Epithelial cell of umbilical artery (primary cell): ENCODE results near the gene COL2A1. TPM values are rescaled to one million over a fixed set of nuclear protein-coding genes. Genes with fewer than 3 reads are reported as not detected.

ENCODE experiments used
- total RNA-seq: library from RNA; depleted of rRNA; stranded (reverse); fragments of >200 nt; gene quantifications from 2 replicates; pipeline ENCODE4 v1.2.3, GENCODE V29; 2014

The COL2A1 gene
- not detected in 2 replicates for total RNA-seq

GRCh38 chr12:48004053-48004941, at the start of gene COL2A1:
Gene COL2A1 (minus strand): TSS chr12:48004476. CDS start chr12:48004321, 155 bp downstream.

GRCh38 chr12:47963340-47964040, 40.8 kb downstream of the COL2A1 start, which contains the start of gene TMEM106C:
Gene TMEM106C (plus strand): TSS chr12:47963596. CDS start chr12:47964237, 641 bp downstream.

Other genes starting within 250 kb of the COL2A1 start
- gene RAPGEF3, start 245.6 kb downstream of the COL2A1 start, total RNA-seq = 17.2 and 29.5 TPM in 2 replicates
- 9.4 and 12.8 TPM in 2 replicates for gene SLC48A1, start 231.2 kb downstream of the COL2A1 start, total RNA-seq
- 36.1 and 37.8 TPM in 2 replicates for gene HDAC7, start 184.6 kb downstream of the COL2A1 start, total RNA-seq
- under 0.01 and 0.30 TPM in 2 replicates for gene VDR, start 99.5 kb downstream of the COL2A1 start, total RNA-seq
- gene TMEM106C, start 40.9 kb downstream of the COL2A1 start, total RNA-seq = 94.5 and 164 TPM in 2 replicates
- gene SENP1, start 101.6 kb upstream of the COL2A1 start, total RNA-seq = 14.3 and 14.9 TPM in 2 replicates
- gene PFKM, start 114.9 kb upstream of the COL2A1 start, total RNA-seq = 78.0 and 98.5 TPM in 2 replicates
- 11.4 and 15.5 TPM in 2 replicates for gene ASB8, start 153.0 kb upstream of the COL2A1 start, total RNA-seq
- under 0.01 and 0.76 TPM in 2 replicates for gene CCDC184, start 179.2 kb upstream of the COL2A1 start, total RNA-seq
- gene OR10AD1, start 198.8 kb upstream of the COL2A1 start, total RNA-seq = under 0.01 TPM in 1 of 2 replicates, not detected in the other